ENCODE results near the gene RBMX. TPM values are rescaled to one million over a fixed set of nuclear protein-coding genes. Genes with fewer than 3 reads are reported as not detected.
"Not testable (repeated sequence)": the region's sequence is repeated elsewhere in the genome, so short reads cannot be mapped to it uniquely, and the experiment has no call there.

Gene RBMX
- total RNA-seq, 1 donor from 2014 or later: 133 TPM

DNA sequence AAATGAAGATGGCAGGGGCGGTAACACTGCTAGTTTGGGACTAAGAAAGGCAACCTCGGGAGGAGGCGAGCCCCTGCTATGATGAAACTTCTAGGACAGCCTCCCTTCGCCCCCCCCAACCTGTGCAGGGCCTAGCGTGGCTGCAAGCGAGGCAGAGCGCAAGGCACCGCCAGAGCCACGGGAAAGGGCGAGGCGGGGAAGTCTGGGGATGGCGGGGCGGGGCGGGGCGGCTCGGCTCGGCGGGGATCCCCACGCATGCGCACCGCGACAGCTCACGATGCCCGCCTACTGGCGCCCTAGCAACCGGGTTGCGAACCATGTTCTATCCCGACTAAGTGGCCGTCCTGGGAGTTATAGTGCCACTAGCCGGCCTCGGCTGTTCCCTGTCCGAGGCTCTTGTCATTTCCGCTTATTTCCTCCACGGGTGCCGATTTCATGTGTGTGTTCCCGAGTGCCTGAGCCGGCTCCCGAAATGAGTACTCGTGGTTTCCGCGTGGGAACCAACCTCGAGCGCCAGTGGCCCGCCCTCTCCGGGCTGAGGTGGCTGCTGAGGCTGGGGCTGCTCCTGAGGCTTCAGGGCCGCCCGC is 28.7 kb upstream of the RBMX start:
- no peaks in the 10 kb centered on the region for H3K79me2 ChIP-seq (ENCODE audit: insufficient read depth, low read length)
- no peaks in the 10 kb centered on the region for H4K20me1 ChIP-seq (ENCODE audit: insufficient read depth, low read length)
- Mint-ChIP-seq H3K27ac (ENCODE audit: unreplicated experiment) (peak overlapping the region; percentile 66), H3K4me1 (ENCODE audit: low read depth, unreplicated experiment) (peaks cover 4% of the 10 kb centered on the region), H3K9me3 (ENCODE audit: unreplicated experiment) (no peaks in the 10 kb centered on the region), H3K36me3 (ENCODE audit: low read depth, unreplicated experiment) (no peaks in the 10 kb centered on the region), H3K27me3 (ENCODE audit: low read depth, unreplicated experiment) (no peaks in the 10 kb centered on the region), H3K4me3 (ENCODE audit: unreplicated experiment) (peak overlapping the region; percentile 92)
- H3K9me3 ChIP-seq (ENCODE audit: insufficient read depth, low read depth, low read length): no peaks in the 10 kb centered on the region
- peak; percentile 55 for FAIRE-seq
- H3K36me3 ChIP-seq (ENCODE audit: insufficient read depth, low read length): no peaks in the 10 kb centered on the region
- H3K4me3 ChIP-seq (ENCODE audit: insufficient read depth, low read depth, low read length): peak overlapping the region; percentile 76
- H2AFZ ChIP-seq (ENCODE audit: low read depth, low read length): peak overlapping the region; percentile 90
- H3K4me1 ChIP-seq (ENCODE audit: insufficient read depth, low read length): no peaks in the 10 kb centered on the region
- no peaks in the 10 kb centered on the region for H3K27me3 ChIP-seq (ENCODE audit: insufficient read depth, low read length)
- H3K27ac ChIP-seq (ENCODE audit: low read depth, low read length): peak overlapping the region; percentile 56
- peak overlapping the region; percentile 82 for H3K9ac ChIP-seq (ENCODE audit: low read length)
- DNase-seq (ENCODE audit: low read depth): peak; percentile 33
- TF ChIP-seq, protein P1, sequence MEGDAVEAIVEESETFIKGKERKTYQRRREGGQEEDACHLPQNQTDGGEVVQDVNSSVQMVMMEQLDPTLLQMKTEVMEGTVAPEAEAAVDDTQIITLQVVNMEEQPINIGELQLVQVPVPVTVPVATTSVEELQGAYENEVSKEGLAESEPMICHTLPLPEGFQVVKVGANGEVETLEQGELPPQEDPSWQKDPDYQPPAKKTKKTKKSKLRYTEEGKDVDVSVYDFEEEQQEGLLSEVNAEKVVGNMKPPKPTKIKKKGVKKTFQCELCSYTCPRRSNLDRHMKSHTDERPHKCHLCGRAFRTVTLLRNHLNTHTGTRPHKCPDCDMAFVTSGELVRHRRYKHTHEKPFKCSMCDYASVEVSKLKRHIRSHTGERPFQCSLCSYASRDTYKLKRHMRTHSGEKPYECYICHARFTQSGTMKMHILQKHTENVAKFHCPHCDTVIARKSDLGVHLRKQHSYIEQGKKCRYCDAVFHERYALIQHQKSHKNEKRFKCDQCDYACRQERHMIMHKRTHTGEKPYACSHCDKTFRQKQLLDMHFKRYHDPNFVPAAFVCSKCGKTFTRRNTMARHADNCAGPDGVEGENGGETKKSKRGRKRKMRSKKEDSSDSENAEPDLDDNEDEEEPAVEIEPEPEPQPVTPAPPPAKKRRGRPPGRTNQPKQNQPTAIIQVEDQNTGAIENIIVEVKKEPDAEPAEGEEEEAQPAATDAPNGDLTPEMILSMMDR (IDR thresholded peaks at IDR 0.05; ENCODE audit: insufficient read depth, low read depth, low read length): no peak
- TF ChIP-seq EZH2 (IDR thresholded peaks at IDR 0.05; ENCODE audit: insufficient read depth, low read length): no peak
- H3K4me2 ChIP-seq (ENCODE audit: low read length): peak overlapping the region; percentile 98

DNA sequence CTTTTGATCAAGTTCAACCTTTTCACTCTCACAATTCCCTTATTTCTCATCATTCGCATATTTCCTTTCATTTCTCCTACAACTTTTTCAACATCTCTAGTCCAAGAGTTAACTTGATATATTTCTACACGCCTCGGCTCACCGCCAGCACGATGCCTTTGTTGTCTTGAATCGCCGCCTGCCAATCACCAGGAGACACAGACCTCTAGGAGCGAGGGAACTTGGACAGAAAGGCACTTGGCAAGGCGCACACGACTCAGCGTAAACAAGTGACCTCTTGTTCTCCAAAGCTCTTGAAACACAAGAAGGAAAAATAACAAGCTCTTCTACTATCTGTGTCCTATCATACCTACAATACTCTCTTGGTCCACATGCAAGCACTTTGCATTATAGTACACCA is 27.1 kb upstream of the RBMX start:
- Histone ChIP-seq H3K9me3 (ENCODE audit: insufficient read depth, low read depth, low read length) (no peaks in the 10 kb centered on the region), H3K4me3 (ENCODE audit: insufficient read depth, low read depth, low read length) (no peak overlapping the region), H3K9ac (ENCODE audit: low read length) (no peak overlapping the region), H3K36me3 (ENCODE audit: insufficient read depth, low read length) (no peaks in the 10 kb centered on the region), H4K20me1 (ENCODE audit: insufficient read depth, low read length) (no peaks in the 10 kb centered on the region), H3K4me2 (ENCODE audit: low read length) (no peak overlapping the region), H3K27me3 (ENCODE audit: insufficient read depth, low read length) (no peaks in the 10 kb centered on the region), H2AFZ (ENCODE audit: low read depth, low read length) (no peak overlapping the region), H3K27ac (ENCODE audit: low read depth, low read length) (no peak overlapping the region), H3K79me2 (ENCODE audit: insufficient read depth, low read length) (no peaks in the 10 kb centered on the region), H3K4me1 (ENCODE audit: insufficient read depth, low read length) (no peaks in the 10 kb centered on the region)
- H3K27me3 Mint-ChIP-seq (ENCODE audit: low read depth, unreplicated experiment): no peaks in the 10 kb centered on the region
- TF ChIP-seq, protein P1 (IDR thresholded peaks at IDR 0.05; ENCODE audit: insufficient read depth, low read depth, low read length): no peak
- no peak for TF ChIP-seq EZH2 (IDR thresholded peaks at IDR 0.05; ENCODE audit: insufficient read depth, low read length)
- H3K4me1 Mint-ChIP-seq (ENCODE audit: low read depth, unreplicated experiment): peaks cover 4% of the 10 kb centered on the region
- DNase-seq (ENCODE audit: low read depth): no peak
- H3K27ac Mint-ChIP-seq (ENCODE audit: unreplicated experiment): no peak overlapping the region
- H3K36me3 Mint-ChIP-seq (ENCODE audit: low read depth, unreplicated experiment): no peaks in the 10 kb centered on the region
- no peak overlapping the region for H3K4me3 Mint-ChIP-seq (ENCODE audit: unreplicated experiment)
- no peaks in the 10 kb centered on the region for H3K9me3 Mint-ChIP-seq (ENCODE audit: unreplicated experiment)
- no peak for FAIRE-seq

DNA sequence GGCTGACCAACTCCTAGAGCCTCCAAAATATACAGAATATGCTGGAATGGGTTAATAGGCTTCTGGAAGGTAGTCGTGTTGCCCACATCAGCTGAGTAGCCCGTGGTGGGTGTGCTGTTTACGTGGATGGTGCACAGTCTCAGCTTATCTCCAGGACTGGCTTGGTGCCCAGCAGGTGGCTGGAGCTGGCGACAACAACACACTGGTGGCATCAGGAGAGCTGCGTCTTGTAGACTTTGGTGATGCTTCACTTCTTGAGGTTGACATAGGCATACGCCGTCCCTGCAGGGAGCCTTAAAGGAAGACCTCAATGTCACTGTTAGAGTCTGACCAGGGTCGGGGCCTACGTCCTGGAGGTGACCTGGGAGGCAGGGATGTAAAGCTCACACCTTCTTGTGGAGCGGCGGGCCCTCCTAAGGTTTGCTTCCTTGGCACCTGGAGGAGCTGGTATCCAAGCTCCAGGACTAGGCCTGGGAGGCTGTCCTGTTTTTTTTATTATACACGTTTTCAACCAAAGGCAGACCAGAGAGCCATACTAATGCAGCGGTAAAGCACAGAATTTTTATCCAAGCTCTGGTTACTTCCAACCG is 26.5 kb upstream of the RBMX start:
- no peaks in the 10 kb centered on the region for H3K9me3 Mint-ChIP-seq (ENCODE audit: unreplicated experiment)
- Histone ChIP-seq H3K79me2 (ENCODE audit: insufficient read depth, low read length) (no peaks in the 10 kb centered on the region), H3K4me2 (ENCODE audit: low read length) (no peak overlapping the region), H3K9ac (ENCODE audit: low read length) (no peak overlapping the region), H3K4me1 (ENCODE audit: insufficient read depth, low read length) (no peaks in the 10 kb centered on the region), H3K9me3 (ENCODE audit: insufficient read depth, low read depth, low read length) (no peaks in the 10 kb centered on the region), H3K36me3 (ENCODE audit: insufficient read depth, low read length) (no peaks in the 10 kb centered on the region), H3K4me3 (ENCODE audit: insufficient read depth, low read depth, low read length) (no peak overlapping the region), H3K27ac (ENCODE audit: low read depth, low read length) (no peak overlapping the region), H4K20me1 (ENCODE audit: insufficient read depth, low read length) (no peaks in the 10 kb centered on the region), H3K27me3 (ENCODE audit: insufficient read depth, low read length) (no peaks in the 10 kb centered on the region), H2AFZ (ENCODE audit: low read depth, low read length) (no peak overlapping the region)
- no peaks in the 10 kb centered on the region for H3K27me3 Mint-ChIP-seq (ENCODE audit: low read depth, unreplicated experiment)
- H3K4me3 Mint-ChIP-seq (ENCODE audit: unreplicated experiment): no peak overlapping the region
- DNase-seq (ENCODE audit: low read depth) (no peak), FAIRE-seq (peak; percentile 76)
- H3K27ac Mint-ChIP-seq (ENCODE audit: unreplicated experiment): no peak overlapping the region
- H3K4me1 Mint-ChIP-seq (ENCODE audit: low read depth, unreplicated experiment): peaks cover 4% of the 10 kb centered on the region
- TF ChIP-seq, protein P1 (IDR thresholded peaks at IDR 0.05; ENCODE audit: insufficient read depth, low read depth, low read length): no peak
- no peak for TF ChIP-seq EZH2 (IDR thresholded peaks at IDR 0.05; ENCODE audit: insufficient read depth, low read length)
- no peaks in the 10 kb centered on the region for H3K36me3 Mint-ChIP-seq (ENCODE audit: low read depth, unreplicated experiment)

DNA sequence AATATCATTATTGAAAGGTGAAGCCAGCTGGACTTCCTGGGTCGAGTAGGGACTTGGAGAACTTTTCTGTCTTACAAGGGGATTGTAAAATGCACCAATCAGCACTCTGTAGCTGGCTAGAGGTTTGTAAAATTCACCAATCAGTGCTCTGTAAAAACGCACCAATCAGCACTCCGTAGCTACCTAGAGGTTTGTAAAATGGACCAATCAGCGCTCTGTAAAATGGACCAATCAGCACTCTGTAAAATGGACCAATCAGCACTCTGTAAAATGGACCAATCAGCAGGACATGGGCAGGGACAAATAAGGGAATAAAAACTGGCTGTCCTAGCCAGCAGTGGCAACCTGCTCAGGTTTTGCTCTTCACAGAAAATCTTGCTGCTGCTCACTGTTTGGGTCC is 23.5 kb upstream of the RBMX start:
- not testable (repeated sequence) for H3K27me3 ChIP-seq (ENCODE audit: insufficient read depth, low read length); H3K4me2 ChIP-seq (ENCODE audit: low read length); DNase-seq (ENCODE audit: low read depth); H3K4me1 Mint-ChIP-seq (ENCODE audit: low read depth, unreplicated experiment); H3K27ac Mint-ChIP-seq (ENCODE audit: unreplicated experiment); H4K20me1 ChIP-seq (ENCODE audit: insufficient read depth, low read length); H3K79me2 ChIP-seq (ENCODE audit: insufficient read depth, low read length); H3K9me3 Mint-ChIP-seq (ENCODE audit: unreplicated experiment); FAIRE-seq; H3K4me3 ChIP-seq (ENCODE audit: insufficient read depth, low read depth, low read length); H3K4me3 Mint-ChIP-seq (ENCODE audit: unreplicated experiment); H3K36me3 Mint-ChIP-seq (ENCODE audit: low read depth, unreplicated experiment); H3K4me1 ChIP-seq (ENCODE audit: insufficient read depth, low read length); H3K27me3 Mint-ChIP-seq (ENCODE audit: low read depth, unreplicated experiment); H3K36me3 ChIP-seq (ENCODE audit: insufficient read depth, low read length); H3K27ac ChIP-seq (ENCODE audit: low read depth, low read length); H3K9me3 ChIP-seq (ENCODE audit: insufficient read depth, low read depth, low read length); H2AFZ ChIP-seq (ENCODE audit: low read depth, low read length); H3K9ac ChIP-seq (ENCODE audit: low read length)

Measured in astrocyte (in vitro differentiated cells and primary cell).